Activated CD8-positive, alpha-beta memory T cell treated with anti-CD3 and anti-CD28 coated beads for 1 hour (primary cell): ENCODE data around the gene FAM120A.
A peak's percentile ranks its signal among the peaks of the same experiment; 100 is the strongest.

Source experiments
- DNase-seq, 2 donors: peaks; one replicate each; pipeline ENCODE4 v3.0.0-alpha.2; 2020; ENCODE audit warnings: low read depth in 1 of 2; ENCODE audit errors: extremely low read depth in 1 of 2

The FAM120A gene

DNA sequence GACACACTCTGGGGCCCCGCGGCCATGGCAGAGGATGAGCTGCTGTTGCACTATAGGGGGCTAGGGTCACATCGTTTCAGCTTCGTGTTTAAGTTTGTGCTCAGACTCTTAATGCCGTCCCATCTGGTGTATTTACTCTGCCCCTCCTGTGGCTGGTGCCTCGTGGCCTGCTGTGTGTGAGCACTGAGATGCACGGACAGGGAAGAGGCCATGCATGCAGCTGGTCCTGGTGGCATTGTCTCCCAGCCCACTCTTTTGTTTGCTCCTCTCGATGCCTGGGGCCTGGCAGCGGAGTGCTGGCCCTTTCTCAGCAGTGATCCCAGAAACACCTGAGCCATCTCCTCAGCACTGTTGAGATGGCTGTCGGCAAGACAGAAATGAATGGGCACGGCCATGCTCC is 94.9 kb downstream of the FAM120A start:
- DNase-seq: no peak

GRCh38 chr9:93549611-93550010 is 98.1 kb downstream of the FAM120A start:
- no peak for DNase-seq

DNA sequence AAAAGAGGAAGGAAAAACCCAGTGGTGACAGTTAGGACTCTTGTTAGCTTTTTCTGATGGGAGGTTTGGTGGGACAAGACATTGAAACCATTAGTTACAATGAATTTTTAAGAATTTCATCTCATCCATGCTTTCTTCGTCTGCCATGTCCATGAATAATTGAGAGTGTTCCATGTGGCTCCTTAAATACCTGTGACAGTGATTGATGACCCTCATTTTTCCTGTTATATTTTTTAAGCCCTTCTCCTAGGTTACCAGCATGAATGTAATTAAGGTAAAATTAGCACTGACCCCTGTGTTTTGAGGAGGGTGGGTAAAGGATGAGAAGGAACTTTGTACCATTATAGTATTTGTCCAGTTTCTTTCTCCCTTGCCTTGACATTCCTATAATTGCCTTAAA is 101.4 kb downstream of the FAM120A start:
- DNase-seq: no peak

DNA sequence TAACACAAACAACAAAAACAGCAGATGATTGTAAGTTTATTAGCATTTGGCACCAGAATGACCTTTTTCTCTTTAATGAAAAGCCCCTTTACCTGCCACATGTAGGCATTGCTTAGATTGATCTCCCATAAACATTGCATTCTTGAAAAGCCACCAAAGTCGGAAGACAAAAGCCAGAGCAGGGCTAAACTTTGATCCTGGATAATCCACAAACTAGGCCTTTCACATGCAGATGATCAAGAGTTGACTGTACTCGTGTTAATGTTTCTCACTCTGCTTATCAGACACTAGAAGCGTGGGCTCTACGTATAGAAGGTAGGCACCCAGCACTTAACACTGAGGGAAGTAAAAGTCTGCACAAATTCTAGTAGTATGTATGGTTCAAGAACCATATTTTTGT is 103.9 kb downstream of the FAM120A start:
- no peak for DNase-seq

- no peak for DNase-seq
These were observed 106.1 kb downstream of the FAM120A start for GRCh38 chr9:93557366-93558137.

- no peak for DNase-seq
These were observed 107.0 kb downstream of the FAM120A start for GRCh38 chr9:93558503-93558902.

DNA sequence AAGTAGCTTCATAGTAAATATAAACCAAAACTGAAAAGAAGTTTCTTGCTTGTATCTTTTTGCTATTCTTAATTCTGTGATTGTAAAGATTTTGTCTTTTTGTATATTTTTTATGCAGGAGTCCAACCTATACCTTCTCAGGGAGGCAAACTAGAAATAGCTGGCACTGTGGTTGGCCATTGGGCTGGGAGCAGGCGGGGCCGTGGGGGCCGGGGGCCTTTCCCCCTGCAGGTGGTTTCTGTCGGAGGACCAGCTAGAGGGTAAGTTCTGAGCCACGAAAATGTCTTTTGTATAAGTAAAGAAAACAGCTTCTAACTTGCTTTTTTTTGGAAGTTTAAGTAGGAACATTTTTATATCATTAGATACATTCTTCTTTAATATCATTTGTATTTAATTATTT is 109.5 kb downstream of the FAM120A start:
- no peak for DNase-seq

DNA sequence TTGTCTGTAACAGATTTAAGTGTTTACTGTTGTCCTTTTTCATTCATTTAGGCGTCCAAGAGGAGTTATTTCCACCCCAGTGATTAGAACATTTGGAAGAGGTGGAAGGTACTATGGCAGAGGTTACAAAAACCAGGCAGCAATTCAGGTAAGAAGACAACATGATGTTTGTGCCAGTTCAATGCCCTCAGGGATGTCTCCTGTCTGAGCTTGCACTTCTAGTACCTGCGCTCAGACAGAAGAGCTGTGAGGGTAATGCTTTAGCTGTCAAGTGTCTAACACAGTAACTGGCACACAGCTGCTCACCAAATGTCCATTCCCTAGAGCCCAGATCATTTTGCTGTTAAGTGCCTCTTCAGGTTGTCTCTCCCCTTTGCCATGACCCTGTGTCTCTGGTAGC is 110.7 kb downstream of the FAM120A start:
- DNase-seq: no peak

DNA sequence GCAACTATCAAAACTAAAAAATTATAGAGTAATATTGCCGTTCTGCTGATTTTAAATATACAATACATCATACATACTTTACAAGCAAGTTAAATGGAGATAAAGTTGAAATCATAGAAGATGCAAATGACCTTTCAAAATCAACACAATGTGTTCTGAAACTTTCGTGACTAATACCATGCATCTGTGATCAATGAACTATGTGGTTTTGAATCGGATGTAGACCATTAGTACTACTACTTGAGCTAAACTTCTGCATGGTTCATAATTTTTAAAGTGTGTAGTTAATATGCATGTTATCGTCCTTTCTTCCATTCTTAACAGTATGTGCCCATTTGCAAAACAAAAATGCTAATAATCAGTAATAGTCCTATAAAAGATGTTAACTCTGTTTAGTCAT is 113.6 kb downstream of the FAM120A start:
- no peak for DNase-seq

GRCh38 chr9:93566408-93567270 is 115.2 kb downstream of the FAM120A start:
- DNase-seq: peak; percentile 95 to 100

DNA sequence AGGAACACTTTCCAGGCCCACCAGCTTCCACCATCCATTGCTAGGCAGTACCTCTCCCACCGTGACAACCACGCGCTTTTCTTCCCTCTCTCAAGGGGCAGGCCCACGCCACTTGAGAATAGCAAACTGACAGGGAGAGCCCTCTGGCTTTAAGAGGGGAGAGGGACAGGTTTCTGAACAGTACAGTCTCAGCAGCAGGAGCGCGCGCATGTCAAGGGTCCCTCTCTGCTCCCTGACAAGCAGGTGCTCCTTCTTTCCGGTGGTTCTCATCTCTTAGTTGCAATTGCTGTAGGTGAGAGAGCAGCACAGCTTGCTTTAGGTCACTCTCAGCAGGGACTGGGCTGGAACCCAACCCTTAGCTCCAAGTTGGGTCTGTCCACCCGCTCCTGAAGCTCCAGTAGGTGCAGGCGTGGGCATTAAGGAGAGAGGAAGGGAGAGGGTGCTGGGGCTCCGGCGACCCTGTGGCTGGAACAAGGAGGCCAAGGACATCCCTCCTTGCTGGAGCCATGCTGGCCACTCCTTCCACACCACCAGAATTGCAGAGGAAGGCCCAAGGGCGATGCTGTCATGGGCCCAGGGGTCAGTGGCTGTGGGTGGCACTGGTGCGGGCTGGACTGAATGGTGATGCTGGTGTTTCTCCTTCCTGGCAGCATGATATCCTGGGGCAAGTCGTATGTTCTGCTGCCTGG is 115.9 kb downstream of the FAM120A start:
- DNase-seq: no peak

DNA sequence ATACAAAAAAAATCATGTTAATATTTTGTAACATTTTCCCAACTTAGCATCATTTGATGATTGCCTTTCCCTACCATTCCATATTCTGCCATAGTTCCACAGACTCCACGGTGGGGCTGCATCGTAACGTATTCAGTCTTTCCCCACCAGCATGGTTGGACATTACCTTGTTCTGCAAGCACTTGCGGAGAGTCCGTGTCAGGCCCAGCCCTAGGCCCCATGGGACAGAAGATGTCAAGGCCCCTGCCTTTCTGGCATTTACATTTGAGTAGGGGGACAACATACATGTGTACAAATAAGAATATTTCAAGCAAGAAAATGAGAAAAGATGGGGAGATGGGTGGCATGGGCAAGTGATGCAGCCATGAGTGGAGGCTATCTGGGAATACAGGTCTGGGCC is 116.7 kb downstream of the FAM120A start:
- DNase-seq: no peak

- no peak for DNase-seq
These were observed 118.2 kb downstream of the FAM120A start for GRCh38 chr9:93569621-93570174.

- no peak for DNase-seq
These were observed 120.7 kb downstream of the FAM120A start for GRCh38 chr9:93572221-93572620.

DNA sequence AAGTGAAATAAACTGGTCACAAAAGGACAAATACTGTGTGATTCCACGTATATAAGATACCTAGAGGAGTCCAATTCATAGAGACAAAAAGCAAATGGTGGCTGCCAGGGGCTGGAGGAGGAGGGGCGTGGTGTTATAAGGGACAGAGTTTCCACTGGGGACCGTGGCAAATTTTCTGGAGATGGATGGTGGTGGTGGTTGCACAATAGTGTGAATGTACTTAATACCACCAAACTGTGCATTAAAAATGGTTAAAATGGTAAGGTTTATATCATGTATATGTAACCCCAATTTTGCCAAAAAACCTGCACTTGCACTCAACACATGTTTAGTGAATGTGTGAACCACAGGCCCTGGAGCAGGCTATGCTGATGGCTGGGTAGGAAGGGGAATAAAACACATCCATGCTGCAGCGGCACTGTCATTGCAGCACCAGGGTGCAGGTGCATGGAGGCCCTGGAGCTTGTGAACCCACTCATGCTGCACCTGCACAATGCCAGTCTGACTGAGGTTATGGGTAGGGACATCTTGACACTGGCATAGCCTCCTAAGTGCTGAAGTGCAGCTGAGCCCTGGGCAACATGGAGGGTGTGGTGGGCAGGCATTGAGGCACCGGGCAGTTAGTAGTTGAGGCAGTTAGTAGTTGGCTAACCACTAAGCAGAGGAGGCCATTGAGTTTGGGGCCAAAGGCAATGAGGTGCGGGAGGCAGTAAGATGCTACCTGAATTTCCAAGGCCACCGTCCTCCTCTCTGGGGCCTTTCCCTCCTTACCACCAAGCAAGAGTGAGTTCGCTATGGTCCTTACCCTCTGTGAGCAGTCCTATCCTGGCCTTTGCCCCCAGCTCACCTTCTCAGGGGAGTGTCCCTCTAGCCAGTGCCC is 121.4 kb downstream of the FAM120A start:
- DNase-seq: no peak

GRCh38 chr9:93573516-93573828 is 122.0 kb downstream of the FAM120A start:
- DNase-seq: no peak

- no peak for DNase-seq
These were observed 122.8 kb downstream of the FAM120A start for GRCh38 chr9:93574091-93574899.

GRCh38 chr9:93574900-93575795 is 123.7 kb downstream of the FAM120A start:
- DNase-seq: no peak
